ENCODE measurements around the gene TET1. TPM values are rescaled to one million over a fixed set of nuclear protein-coding genes. Genes with fewer than 3 reads are reported as not detected.

Gene TET1
- total and polyA plus RNA-seq, 4 donors = 0.06 to 2.1 (median 0.75) TPM

GRCh38 chr10:68597407-68597806 is 37.3 kb downstream of the TET1 start:
- no peak for DNase-seq (ENCODE audit: low spot score)
- H3K4me1 ChIP-seq (ENCODE audit: control insufficient read depth in 4 of 4, insufficient read depth in 4 of 4, low read length in 3 of 4) = peaks cover 2 to 17% (median 8%) of the 10 kb centered on the region in 4 donors
- no peak overlapping the region for H3K4me3 ChIP-seq (ENCODE audit: low read depth in 1 of 3, low read length in 3 of 3)
- no peaks in the 10 kb centered on the region for H3K36me3 ChIP-seq (ENCODE audit: control insufficient read depth in 4 of 4, insufficient read depth in 3 of 4, low read depth in 1 of 4, low read length in 3 of 4)
- TF ChIP-seq HNF4G (IDR thresholded peaks at IDR 0.05) (no peak), TAF1 (conservative IDR thresholded peaks at IDR 0.05) (no peak), CTCF (IDR thresholded peaks at IDR 0.05; ENCODE audit: low read depth, low read length, missing input control) (no peak), REST (IDR thresholded peaks at IDR 0.05) (no peak), RXRA (IDR thresholded peaks at IDR 0.05) (no peak), SP1 (IDR thresholded peaks at IDR 0.05) (no peak), YY1 (IDR thresholded peaks at IDR 0.05) (no peak), GABPA (IDR thresholded peaks at IDR 0.05 in 1 of 2, conservative IDR thresholded peaks at IDR 0.05 in 1 of 2) (no peak), FOXA2 (IDR thresholded peaks at IDR 0.05) (no peak), MAX (IDR thresholded peaks at IDR 0.05) (no peak)
- 95% methylated on average over 1 of the region's 1 CpG for WGBS
- H3K9ac ChIP-seq (ENCODE audit: low read depth in 1 of 2, low read length in 2 of 2) = no peak overlapping the region
- H3K27me3 ChIP-seq (ENCODE audit: control insufficient read depth in 4 of 4, insufficient read depth in 4 of 4, low read length in 3 of 4) = no peaks in the 10 kb centered on the region
- no peaks in the 10 kb centered on the region for H3K9me3 ChIP-seq (ENCODE audit: control insufficient read depth in 4 of 4, low read length in 3 of 4)
- no peak overlapping the region for H3K27ac ChIP-seq (ENCODE audit: low read depth in 1 of 2, low read length in 2 of 2)

- H3K9me3 ChIP-seq (ENCODE audit: control insufficient read depth in 4 of 4, low read length in 3 of 4) = no peaks in the 10 kb centered on the region
- H3K36me3 ChIP-seq (ENCODE audit: control insufficient read depth in 4 of 4, insufficient read depth in 3 of 4, low read depth in 1 of 4, low read length in 3 of 4) = no peaks in the 10 kb centered on the region
- peak overlapping the region in 1 of 3 donors; percentile 48 for H3K4me3 ChIP-seq (ENCODE audit: low read depth in 1 of 3, low read length in 3 of 3)
- H3K9ac ChIP-seq (ENCODE audit: low read depth in 1 of 2, low read length in 2 of 2) = no peak overlapping the region
- DNase-seq (ENCODE audit: low spot score) = no peak
- peak overlapping the region in 1 of 2 donors; percentile 36 for H3K27ac ChIP-seq (ENCODE audit: low read depth in 1 of 2, low read length in 2 of 2)
- H3K27me3 ChIP-seq (ENCODE audit: control insufficient read depth in 4 of 4, insufficient read depth in 4 of 4, low read length in 3 of 4) = no peaks in the 10 kb centered on the region
- peaks cover 2 to 17% (median 8%) of the 10 kb centered on the region in 4 donors for H3K4me1 ChIP-seq (ENCODE audit: control insufficient read depth in 4 of 4, insufficient read depth in 4 of 4, low read length in 3 of 4)
- WGBS = 72% methylated on average over 23 of the region's 23 CpGs
- TF ChIP-seq FOXA1 (IDR thresholded peaks at IDR 0.05) (no peak), NR2F2 (IDR thresholded peaks at IDR 0.05) (peak; percentile 23)
Observed at GRCh38 chr10:68598978-68599770, 39.0 kb downstream of the TET1 start.

GRCh38 chr10:68599771-68600040 is 39.6 kb downstream of the TET1 start:
- Histone ChIP-seq H3K9me3 (ENCODE audit: control insufficient read depth in 4 of 4, low read length in 3 of 4) (no peaks in the 10 kb centered on the region), H3K9ac (ENCODE audit: low read depth in 1 of 2, low read length in 2 of 2) (no peak overlapping the region), H3K36me3 (ENCODE audit: control insufficient read depth in 4 of 4, insufficient read depth in 3 of 4, low read depth in 1 of 4, low read length in 3 of 4) (no peaks in the 10 kb centered on the region), H3K27ac (ENCODE audit: low read depth in 1 of 2, low read length in 2 of 2) (peak overlapping the region in 1 of 2 donors; percentile 36), H3K27me3 (ENCODE audit: control insufficient read depth in 4 of 4, insufficient read depth in 4 of 4, low read length in 3 of 4) (no peaks in the 10 kb centered on the region), H3K4me3 (ENCODE audit: low read depth in 1 of 3, low read length in 3 of 3) (peak overlapping the region in 2 of 3 donors; percentile 48 to 66), H3K4me1 (ENCODE audit: control insufficient read depth in 4 of 4, insufficient read depth in 4 of 4, low read length in 3 of 4) (peaks cover 2 to 17% (median 8%) of the 10 kb centered on the region in 4 donors)
- WGBS = 30% methylated on average over 3 of the region's 3 CpGs
- no peak for DNase-seq (ENCODE audit: low spot score)
- no peak for TF ChIP-seq RAD21 (IDR thresholded peaks at IDR 0.05)
- no peak for TF ChIP-seq JUND (IDR thresholded peaks at IDR 0.05)
- TF ChIP-seq EGR1 (IDR thresholded peaks at IDR 0.05; ENCODE audit: low read depth in 2 of 2) = no peak
- TF ChIP-seq HNF4G (IDR thresholded peaks at IDR 0.05) = no peak
- TF ChIP-seq REST (IDR thresholded peaks at IDR 0.05) = no peak
- TF ChIP-seq HNF4A (conservative IDR thresholded peaks at IDR 0.05) = no peak
- TF ChIP-seq NR2F2 (IDR thresholded peaks at IDR 0.05) = no peak
- TF ChIP-seq FOXA2 (IDR thresholded peaks at IDR 0.05) = no peak
- no peak for TF ChIP-seq TAF1 (conservative IDR thresholded peaks at IDR 0.05)
- no peak for TF ChIP-seq RXRA (IDR thresholded peaks at IDR 0.05)
- TF ChIP-seq ATF3 (IDR thresholded peaks at IDR 0.05) = no peak
- no peak for TF ChIP-seq MAX (IDR thresholded peaks at IDR 0.05)
- TF ChIP-seq FOXA1 (IDR thresholded peaks at IDR 0.05) = no peak
